Kidney tubule cell (primary cell): Measurements from ENCODE around the gene DSCAML1.

Source experiments
- DNase-seq: peaks from one replicate; pipeline ENCODE4 v3.0.0-alpha.2; 2018; ENCODE audit warnings: low spot score

The DSCAML1 gene

DNA sequence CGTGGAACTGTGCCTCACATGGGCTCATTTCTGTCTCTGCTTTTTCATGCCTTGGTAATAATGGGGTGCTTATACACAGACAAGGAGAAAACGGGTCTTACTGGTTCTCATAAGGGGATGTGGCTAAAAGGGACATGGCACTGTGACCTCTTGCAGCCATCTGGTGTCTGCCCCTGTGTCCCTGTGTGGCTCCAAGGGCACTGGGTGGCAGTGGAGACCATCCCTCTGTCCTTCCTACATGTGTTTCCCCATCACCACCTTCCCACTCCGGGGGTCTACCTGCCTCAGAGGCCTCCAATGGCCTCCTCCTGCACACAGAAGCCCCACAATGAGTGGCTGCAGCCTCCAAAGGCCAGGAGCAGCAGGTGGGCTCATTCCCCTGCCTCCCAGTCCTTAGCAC, 248.1 kb downstream of the DSCAML1 start:
- no peak for DNase-seq

DNA sequence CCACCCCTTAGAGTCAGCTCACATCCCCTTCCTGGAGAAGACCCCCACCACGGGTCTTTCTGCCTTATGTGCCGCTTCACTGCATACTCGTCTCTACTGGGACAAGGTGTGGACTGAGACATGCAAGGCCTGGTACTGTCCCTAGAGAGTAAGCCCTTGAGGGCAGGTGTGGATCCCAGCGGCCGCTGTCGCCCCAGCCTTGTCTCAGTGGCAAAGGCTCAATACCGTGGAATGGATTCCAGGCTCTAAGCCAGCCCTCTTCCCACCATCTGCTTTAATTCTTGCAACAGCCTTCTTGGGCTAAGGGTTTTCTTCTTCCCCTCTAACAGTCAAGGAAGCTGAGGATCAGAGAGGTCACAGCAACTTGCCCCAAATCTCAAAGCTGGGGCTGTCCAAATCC, 249.1 kb downstream of the DSCAML1 start:
- no peak for DNase-seq

- no peak for DNase-seq
These were observed 249.7 kb downstream of the DSCAML1 start for GRCh38 chr11:117547195-117547850.

DNA sequence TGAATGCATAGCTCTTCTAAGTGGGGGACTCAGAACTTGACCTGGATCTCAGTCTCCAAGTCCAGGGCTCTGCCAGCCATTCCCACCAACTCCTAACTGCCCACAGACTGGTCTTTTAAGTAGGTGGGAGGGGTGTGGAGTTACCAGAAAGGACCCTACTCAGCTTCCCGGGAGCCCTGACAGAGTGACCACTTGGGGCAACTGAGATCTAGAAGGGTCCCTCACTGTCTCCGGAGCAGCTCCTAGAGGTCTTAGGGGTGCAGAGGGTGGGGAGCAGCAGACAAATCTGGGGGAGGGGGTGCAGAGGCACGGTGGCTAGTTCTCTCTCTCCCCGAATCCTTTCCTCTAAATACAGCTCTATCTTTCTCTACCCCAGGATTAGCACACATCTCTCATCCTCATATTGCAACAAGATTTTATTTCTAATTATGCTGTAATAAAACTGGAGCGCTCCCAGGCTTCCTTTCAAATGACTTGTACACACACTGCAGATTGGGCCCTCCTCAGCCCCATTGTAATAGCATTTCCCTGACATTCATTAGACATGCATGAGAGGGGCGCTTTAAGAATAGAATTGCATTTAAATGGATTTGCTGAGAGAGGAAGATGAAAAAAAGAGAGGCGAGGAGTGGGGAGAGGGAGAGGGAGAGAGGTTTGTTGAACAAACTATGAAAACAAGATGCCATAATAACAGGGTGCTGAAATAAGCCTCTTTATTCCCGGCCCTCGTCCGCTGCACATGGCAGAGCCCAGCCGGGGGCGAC, 250.4 kb downstream of the DSCAML1 start:
- no peak for DNase-seq

DNA sequence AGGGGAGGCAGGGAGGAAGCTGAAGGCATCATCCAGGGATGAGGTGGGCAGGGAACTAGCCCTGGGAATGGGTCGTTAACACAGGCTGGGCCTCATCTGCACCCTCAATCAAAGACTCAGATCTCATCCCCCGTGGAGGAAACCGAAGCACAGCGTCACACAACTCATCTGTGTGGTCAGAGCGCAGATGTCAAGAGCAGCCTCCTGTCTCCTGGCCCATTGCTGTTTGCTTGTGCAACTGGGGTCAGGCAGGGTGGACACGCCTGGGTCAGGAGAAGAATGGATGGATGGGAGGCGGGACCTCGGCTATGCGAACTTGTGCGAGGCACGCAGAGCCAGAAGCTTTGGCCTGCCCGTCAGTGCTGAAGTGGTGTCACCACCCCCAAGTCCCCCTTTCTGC, 251.3 kb downstream of the DSCAML1 start:
- DNase-seq, result no peak

GRCh38 chr11:117544130-117544800, 252.8 kb downstream of the DSCAML1 start:
- no peak for DNase-seq

DNA sequence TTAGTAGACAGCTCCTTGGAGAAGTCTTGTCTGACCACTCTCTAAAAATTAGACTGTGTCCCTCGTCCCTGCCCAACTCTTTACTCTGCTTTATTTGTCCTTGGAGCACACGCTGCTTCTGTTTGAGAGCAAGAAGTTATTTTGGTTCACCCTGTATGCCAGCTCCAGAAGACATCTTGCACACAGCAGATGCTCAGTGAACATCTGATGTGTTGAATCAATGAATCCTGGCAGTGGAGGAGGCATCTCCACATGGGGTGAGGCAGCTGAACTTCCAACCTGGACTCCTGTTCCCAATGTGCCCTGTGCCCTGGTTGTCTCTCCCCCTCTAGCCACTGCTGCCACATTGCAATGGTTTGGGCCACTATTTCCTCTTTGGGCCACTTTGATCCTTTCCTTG, 255.8 kb downstream of the DSCAML1 start:
- DNase-seq, result no peak

- no peak for DNase-seq
These were observed 258.5 kb downstream of the DSCAML1 start for GRCh38 chr11:117538263-117539135.

DNA sequence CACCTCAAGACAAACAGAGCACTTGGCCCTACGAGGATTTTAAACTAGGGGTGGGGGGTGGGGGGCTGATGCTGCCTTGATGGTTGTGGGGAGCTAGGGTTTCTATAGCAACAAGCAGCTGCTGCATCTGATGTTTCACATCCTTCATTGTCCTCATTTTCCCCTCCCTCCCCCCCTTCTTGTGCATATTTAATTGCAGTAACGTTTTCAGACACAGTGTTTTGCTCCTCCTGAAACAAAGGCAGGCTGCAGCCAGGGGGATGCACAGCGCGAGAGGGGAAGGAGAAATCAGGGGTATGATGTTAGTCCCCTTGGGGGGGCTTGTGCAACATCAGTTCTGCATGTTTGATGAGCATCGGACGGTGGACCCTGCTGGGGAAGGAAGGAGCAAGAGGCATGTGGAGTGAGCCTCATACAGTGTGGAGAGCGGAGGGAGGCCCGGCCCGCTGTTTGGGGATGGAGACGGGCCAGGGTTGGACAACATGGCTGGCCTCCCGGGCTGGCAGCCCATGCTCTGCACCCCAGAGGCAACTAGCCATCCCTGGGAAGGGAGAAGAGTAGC, 261.1 kb downstream of the DSCAML1 start:
- DNase-seq, result no peak

DNA sequence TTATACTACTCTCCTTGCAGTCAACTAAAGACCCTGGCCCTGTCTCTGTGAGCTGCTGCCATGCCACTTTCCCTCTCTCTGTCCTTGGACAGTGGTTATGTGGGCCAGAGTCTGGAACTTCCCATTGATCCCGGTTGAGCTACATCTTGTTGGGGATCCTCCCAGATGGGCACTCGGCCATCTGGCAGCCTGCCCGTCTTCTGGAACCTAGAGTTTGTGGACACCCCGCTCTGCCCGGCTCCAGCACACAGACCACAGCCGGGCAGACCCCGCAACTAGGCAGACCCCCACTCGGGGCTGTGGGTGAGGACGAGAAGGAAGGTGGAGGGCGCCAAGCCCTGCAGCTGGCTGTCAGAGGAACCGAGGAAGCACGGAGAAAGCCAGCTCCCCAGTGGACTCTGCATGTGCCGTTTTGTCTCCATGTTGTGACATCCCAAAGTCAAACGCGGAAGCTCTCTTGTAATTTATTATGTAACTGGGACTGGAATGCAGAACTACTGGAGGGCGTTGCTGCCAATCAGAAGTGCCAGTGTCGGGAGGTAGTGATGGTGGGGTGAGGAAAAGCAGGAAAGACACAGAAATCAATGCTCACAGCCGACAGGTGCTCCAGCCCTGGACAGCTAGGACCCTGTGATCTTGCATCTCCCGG, 261.7 kb downstream of the DSCAML1 start:
- peak; percentile 39 for DNase-seq

GRCh38 chr11:117532568-117532967, 264.4 kb downstream of the DSCAML1 start:
- no peak for DNase-seq

GRCh38 chr11:117529816-117530215, 267.2 kb downstream of the DSCAML1 start:
- DNase-seq, result no peak

GRCh38 chr11:117528097-117528721, 268.8 kb downstream of the DSCAML1 start:
- DNase-seq, result peak; percentile 21

GRCh38 chr11:117527271-117527670, 269.7 kb downstream of the DSCAML1 start:
- DNase-seq, result no peak

DNA sequence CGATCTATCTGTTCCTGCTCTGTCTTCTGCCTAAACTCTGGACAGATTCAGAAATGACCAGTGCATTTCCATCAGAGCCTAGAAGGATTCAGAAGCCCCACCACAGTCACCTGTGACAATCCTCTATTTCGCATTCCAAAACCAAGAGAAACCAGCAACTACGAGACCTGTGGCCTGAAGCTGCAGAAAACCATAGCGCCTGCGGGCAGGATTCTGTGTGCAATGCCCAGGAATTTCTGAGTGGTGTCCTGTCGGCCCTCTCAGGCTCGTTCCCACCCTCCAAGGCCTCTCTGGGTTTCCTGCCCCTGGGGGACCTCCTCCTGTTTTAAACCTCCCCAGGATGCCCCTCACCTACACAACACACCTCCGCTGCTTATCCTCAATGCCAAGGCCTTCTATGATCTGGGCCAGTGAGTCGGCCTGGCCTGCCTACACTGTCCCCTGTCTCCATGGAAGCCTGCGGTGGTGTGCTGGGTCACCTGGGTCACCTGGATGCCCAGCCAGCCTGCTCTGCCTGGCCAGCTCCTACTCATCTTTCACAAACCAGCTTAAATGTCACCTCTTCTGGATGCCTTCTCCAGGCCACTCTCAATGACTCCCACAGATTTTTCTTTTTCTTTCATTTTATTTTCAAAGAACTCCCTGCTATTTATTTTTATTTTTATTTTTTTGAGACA, 271.0 kb downstream of the DSCAML1 start:
- DNase-seq, result no peak

- no peak for DNase-seq
These were observed 272.4 kb downstream of the DSCAML1 start for GRCh38 chr11:117524468-117525183.

GRCh38 chr11:117523680-117524079, 273.3 kb downstream of the DSCAML1 start:
- DNase-seq, result peak; percentile 80

DNA sequence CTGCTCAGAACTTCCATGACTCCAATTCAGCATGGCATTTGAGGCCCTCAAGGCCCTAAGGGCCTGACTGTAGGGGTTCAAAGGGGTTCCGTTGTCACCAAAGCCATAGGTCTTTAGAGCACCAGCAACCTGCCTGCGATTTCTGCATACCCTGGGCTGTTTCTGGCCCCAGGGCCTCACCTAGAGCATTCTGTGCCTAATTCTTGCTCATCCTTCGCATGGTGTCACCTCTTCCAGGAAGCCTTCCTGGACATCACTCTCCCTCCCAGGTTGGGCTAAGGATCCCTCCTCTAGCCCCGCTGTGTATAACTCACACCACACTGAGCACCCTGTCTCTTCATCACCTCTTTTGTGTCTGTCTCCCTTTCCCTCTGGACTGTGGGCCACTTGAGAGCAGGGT, 275.0 kb downstream of the DSCAML1 start:
- no peak for DNase-seq

- DNase-seq, result no peak
These were observed 276.1 kb downstream of the DSCAML1 start for GRCh38 chr11:117520966-117521365.

GRCh38 chr11:117520201-117520600, 276.8 kb downstream of the DSCAML1 start:
- peak; percentile 57 for DNase-seq
